Cardiac septum (tissue), 1 donor: ENCODE results near the gene GARNL3. TPM values are rescaled to one million over a fixed set of nuclear protein-coding genes. Genes with fewer than 3 reads are reported as not detected.

ENCODE experiments used
- DNase-seq: peaks from one replicate; pipeline ENCODE4 v3.0.0-alpha.2; 2020; ENCODE audit warnings: low spot score
- intact Hi-C: fragments of 100-400 bp; cut with DNase I; formaldehyde crosslinking; loops from one replicate; pipeline ENCODE4 v1.14.0; 2022
- total RNA-seq: library from RNA; stranded (reverse); fragmentation: NEBNext Ultra II Directional; extraction: Animal tissue kit (Norgen Biotek cat#: 25700); gene quantifications from one replicate; pipeline ENCODE4 v1.2.1, GENCODE V29; 2021
- donor health status: DM: no; HTN: no; CAD: no.

Gene GARNL3
- total RNA-seq, 1 donor from 2014 or later: 28.7 TPM

DNA sequence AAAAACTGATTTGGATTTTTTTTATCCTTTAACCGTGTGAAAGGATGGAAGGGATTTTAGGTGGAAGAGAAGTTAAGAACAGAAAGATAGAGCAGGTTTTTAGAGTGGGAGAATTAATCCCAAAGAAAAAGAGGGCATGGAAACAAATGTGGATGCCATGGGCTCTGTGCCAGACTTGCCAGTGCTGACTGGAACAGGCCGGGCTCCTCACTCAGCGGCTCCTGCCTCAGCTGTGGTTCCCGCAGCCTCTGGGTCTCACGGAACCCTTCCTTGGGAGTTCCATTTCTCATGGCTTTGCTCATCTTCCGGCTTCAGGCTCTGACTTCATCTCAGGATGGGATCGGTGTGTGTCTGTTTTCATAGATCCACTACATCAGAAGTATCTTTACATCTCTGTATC, 102.0 kb downstream of the GARNL3 start:
- no peak for DNase-seq
- intact Hi-C loops: no loop called here

GRCh38 chr9:127368852-127369402, 104.4 kb downstream of the GARNL3 start:
- intact Hi-C loops: no loop called here
- DNase-seq: peak; percentile 24

DNA sequence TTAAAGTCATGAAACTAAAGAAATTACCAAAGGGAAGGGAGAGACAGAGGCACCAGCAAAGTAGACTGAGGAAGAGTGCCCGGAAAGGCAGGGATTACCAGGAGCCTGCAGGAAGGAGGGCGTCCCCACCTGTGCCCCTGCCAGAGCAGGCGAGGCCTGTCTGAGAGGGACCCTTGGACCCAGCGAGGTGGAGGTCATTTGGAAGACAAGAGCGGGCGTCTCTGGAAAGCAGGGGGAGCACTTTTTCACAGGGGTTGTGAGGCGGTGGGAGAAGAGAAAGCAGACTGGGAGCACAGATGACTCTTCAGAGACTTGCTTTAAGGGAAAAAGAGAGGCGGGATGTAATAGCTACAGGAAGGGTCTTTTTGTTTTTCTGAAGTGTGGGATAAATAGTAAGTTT, 104.9 kb downstream of the GARNL3 start:
- peak; percentile 26 for DNase-seq
- intact Hi-C loops: no loop called here

DNA sequence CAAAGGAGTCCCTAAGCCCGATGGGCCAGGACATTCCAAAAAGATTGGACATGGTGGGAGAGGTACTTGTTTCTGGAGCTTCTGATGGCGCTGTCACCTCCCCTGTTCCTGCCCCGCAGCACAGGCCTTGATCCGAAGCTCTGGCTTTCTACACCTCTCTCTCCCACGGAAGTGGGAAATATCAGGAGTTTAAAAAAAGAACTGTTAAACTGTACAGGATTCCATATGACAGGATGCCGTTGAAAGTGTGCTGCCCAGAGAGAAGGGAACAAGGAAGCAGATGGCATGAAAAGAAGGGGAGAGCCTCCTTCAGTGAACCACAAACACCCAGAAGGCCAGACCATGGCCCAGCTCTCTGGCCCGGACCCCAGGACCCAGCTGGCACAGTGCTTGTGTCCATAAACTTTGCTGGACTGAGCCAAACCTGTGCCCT, 105.6 kb downstream of the GARNL3 start:
- intact Hi-C loops: no loop called here
- DNase-seq: peak; percentile 50

GRCh38 chr9:127370672-127371648, 106.4 kb downstream of the GARNL3 start:
- intact Hi-C loops: no loop called here
- DNase-seq: peak; percentile 53

DNA sequence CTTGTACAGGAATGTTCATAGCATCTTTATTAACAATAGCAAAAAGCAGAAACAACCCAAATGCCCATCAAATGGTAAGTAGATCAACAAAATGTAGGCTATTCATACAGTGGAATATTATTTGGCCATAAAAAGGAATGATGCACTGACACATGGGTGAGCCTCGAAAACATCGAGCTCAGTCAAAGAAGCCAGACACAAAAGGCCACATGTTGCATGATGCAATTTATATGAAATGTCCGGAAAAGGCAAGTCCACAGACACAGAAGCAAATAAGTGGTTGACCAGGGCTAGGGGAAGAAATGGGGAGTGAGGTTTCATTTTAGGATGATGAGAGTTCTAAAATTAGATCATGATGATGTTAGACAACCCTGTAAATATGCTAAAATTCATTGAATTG, 115.9 kb downstream of the GARNL3 start:
- no peak for DNase-seq
- intact Hi-C loops: no loop called here

DNA sequence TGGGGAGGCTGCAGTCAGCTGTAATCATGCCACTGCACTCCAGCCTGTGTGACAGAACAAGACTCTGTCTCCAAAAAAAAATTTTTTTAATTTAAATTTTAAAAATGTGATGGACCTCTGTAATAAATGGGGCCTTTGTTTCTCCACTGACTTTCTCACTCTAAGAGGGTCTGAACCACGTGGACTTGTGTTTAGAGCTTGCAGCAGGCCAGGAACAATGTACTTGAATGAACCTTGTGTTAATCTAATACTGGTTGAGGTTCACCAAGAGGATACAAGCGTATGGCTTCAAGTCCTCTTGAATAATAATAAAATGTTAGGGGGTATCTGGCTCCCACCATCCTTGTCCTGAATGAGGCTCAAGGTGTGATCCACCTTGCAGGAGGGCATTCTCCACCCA, 118.0 kb downstream of the GARNL3 start:
- no peak for DNase-seq
- intact Hi-C loops: no loop called here

GRCh38 chr9:127384016-127384730, 119.6 kb downstream of the GARNL3 start:
- peak; percentile 20 for DNase-seq
- intact Hi-C loops: no loop called here

DNA sequence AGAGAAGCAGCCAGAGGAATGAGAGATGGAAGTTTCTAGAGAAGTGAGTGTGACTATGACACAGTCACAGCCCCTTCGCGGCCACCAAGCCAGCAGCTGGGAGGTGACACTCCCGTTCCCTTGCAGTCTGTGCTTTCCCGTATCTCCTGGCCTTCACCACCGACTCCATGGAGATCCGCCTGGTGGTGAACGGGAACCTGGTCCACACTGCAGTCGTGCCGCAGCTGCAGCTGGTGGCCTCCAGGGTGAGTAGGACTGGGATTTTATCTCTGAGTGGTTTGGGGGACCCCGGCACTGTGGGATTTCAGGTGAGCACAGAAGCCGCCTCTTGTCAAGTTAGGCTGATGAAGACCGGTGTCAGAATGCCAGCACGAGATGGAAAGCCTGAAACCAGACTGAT, 120.3 kb downstream of the GARNL3 start:
- peak; percentile 51 for DNase-seq
- intact Hi-C loops: no loop called here

DNA sequence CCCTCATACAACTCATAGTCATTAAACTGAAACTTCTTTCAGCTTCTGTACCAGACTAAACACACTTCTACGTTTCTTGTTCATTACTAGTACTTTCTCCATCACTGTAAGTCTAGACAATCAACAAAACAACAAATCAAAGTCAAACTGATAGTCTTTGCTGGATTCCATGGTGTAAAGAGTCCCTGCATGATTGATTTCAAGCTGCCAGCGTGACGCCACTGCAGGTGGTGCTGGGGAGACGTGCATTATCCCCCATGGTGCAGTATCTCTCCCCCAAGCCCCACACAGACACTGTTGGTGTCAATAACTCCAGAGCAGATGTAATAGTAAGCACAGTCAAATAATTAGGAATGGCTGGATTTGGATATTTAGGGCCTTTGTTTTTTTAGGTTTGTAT, 121.7 kb downstream of the GARNL3 start:
- DNase-seq: no peak
- intact Hi-C loops: no loop called here

DNA sequence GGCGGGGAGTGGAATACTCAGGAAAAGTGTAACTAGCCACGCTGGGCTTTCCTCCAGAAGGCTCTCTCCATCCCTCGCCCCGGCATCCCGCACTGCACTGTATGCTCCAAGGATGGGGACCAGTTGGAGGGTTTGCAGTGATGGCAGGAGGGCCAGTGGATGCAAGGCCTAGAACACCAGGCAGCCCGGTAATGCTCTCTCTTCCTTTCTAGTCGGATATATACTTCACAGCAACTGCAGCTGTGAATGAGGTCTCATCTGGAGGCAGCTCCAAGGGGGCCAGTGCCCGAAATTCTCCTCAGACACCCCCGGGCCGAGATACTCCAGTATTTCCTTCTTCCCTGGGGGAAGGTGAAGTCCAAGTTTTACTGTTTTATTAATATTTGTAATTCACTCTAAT, 122.4 kb downstream of the GARNL3 start:
- intact Hi-C loops: no loop called here
- peak; percentile 22 for DNase-seq

DNA sequence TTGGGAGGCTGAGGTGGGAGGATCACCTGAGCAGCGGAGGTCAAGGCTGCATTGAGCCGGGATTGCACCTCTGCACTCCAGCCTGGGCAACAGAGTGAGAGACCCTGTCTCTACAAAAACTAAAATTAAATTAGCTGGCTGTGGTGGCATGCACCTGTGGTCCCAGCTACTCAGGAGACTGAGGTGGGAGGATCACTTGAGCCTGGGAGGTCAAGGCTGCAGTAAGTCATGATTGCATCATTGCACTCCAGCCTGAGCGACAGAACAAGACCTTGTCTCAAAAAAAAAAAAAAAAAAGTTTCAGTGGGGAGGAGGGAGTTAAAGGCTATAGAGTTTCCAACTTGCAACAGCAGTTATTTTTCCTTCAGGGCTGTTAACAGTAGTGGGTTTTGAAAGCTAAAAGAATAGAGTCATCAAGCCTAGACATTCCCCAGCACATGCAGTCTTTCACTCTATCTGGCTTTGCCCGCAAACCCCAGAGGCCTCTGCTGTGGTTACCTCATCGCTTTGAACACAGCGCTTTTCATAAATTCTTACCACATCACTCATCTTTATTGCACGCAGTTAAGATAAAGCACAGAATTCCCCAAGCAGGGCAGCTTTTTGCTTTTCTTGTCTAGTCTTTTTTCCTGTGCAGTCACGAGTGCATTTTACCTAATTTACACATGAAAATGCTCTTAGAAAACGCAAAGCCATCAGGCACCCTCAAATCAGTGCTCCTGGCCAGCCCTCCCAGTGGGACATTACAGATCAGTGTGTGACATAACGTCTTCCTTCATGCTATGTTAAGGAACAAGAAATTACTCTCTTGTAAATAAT, 123.7 kb downstream of the GARNL3 start:
- intact Hi-C loops: no loop called here
- peak; percentile 71 for DNase-seq

DNA sequence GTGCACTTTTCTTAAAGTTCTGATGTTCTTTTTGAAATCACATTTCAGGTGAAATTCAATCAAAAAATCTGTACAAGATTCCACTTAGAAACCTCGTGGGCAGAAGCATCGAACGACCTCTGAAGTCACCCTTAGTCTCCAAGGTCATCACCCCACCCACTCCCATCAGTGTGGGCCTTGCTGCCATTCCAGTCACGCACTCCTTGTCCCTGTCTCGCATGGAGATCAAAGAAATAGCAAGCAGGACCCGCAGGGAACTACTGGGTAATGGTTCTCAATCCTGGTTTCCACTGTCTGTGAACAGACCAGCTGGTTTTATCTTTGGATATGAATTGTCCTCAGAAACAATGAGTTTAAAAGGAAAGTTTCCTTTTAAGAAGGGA, 124.3 kb downstream of the GARNL3 start:
- DNase-seq: peak; percentile 29
- intact Hi-C loops: no loop called here

DNA sequence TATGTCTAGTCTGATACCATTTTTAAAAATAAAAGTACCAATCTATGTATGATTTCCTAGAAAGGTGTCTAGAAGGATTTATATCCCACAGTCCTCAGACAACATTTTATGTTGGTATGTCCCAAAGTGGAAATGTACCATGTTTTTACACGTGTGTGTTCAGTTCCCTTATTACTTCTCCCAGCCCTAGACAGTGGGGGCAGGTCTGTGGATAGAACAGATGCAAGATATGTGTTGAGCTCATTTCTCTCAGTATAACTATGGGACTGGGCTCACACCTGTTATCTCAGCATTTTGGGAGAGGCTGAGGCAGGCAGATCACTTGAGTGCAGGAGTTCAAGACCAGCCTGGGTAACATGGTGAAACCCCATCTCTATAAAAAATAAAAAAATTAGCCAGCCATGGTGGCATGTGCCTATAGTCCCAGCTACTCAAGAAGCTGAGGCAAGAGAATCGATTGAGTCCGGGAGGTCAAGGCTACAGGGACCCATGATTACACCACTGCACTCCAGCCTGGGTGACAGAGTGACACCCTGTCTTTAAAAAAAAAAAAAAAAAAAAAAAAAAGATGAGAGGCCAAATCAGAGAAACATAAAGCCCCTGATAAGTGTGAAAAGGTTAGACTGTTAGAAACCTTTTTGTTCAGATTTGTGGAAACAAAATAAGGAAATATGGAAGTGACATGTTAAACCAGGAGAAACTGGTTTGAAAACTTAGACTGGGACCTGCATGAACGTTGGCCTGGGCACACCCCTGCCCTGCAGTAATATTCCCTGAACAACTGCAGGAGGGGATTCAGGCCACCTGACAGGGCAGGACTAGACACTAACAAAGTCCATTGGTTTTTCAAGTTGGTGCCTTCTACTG, 125.0 kb downstream of the GARNL3 start:
- intact Hi-C loops: no loop called here
- no peak for DNase-seq

- intact Hi-C loops: no loop called here
These were observed 125.6 kb downstream of the GARNL3 start for GRCh38 chr9:127390248-127390545.

DNA sequence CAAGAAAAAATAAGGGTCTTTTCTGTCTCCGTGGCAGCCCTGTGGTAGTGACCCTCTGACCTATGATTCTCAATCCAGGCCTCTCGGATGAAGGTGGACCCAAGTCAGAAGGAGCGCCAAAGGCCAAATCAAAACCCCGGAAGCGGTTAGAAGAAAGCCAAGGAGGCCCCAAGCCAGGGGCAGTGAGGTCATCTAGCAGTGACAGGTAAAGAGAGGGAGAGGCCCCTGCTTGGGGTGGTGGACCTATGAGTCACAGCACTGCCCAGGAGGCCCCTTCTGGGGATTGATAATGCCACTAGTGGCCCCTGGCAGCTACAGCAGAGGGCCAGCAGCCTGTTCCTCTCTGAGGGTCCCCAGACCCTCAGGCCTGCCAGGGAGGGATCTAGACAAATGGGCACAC, 126.0 kb downstream of the GARNL3 start:
- no peak for DNase-seq
- intact Hi-C loops: no loop called here

More at GRCh38 chr9:127390248-127390545, 125.6 kb downstream of the GARNL3 start:
- no peak for DNase-seq

DNA sequence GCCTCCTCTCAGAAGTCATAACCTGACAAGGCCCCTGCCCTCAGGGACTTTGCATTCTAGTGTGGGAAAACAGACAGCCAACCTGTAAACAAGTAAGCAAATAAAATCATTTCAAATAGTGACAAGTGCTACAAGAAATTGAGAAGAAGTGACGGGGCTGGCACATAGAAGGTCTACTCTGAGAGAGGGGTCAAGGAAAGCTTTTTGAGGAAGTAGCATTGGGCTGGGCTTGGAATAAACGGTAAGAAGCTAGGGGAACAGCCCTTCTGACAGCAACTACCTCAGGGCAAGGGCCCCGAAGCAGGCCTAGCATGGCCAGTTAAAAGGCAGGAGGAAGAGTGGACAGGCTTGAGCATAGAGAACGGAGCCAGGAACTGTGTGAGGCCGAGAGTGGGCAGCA, 127.6 kb downstream of the GARNL3 start:
- no peak for DNase-seq
- intact Hi-C loops: no loop called here

- DNase-seq: peak; percentile 47
- intact Hi-C loops: no loop called here
These were observed 128.4 kb downstream of the GARNL3 start for GRCh38 chr9:127392976-127393375.

- intact Hi-C loops: no loop called here
- no peak for DNase-seq
These were observed 129.1 kb downstream of the GARNL3 start for GRCh38 chr9:127393645-127394044.
